Choroid plexus epithelial cell (primary cell): ENCODE results near the gene CUTA.

Experiments used
- DNase-seq: peaks from one replicate; pipeline ENCODE4 v3.0.0-alpha.2; 2010; ENCODE audit warnings: low read depth
- H3K4me3 ChIP-seq: 2 replicates; pipeline ENCODE4 v1.5.1; 2011; ENCODE audit warnings: low read depth, mild to moderate bottlenecking, control low read depth, low read length, moderate library complexity
- TF ChIP-seq, protein P1 (sequence below): conservative IDR thresholded peaks from 2 replicates; pipeline ENCODE4 v1.5.1; 2011; ENCODE audit warnings: low read depth, mild to moderate bottlenecking, control low read depth, inconsistent platforms, low read length, moderate library complexity

The CUTA gene

DNA sequence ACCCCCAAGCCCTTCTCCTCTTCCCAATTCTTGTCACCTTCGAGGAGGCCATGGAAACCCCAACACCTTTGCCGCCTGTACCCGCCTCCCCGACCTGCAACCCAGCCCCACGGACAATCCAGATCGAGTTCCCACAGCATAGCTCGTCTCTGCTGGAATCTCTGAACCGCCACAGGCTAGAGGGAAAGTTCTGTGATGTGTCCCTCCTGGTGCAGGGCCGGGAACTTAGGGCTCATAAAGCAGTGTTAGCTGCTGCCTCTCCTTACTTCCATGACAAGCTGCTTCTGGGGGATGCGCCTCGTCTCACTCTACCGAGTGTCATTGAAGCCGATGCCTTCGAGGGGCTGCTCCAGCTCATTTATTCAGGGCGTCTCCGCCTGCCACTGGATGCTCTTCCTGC is 37.1 kb upstream of the CUTA start:
- no peak for DNase-seq
- peak overlapping the region; percentile 93 for H3K4me3 ChIP-seq
- TF ChIP-seq, protein P1, sequence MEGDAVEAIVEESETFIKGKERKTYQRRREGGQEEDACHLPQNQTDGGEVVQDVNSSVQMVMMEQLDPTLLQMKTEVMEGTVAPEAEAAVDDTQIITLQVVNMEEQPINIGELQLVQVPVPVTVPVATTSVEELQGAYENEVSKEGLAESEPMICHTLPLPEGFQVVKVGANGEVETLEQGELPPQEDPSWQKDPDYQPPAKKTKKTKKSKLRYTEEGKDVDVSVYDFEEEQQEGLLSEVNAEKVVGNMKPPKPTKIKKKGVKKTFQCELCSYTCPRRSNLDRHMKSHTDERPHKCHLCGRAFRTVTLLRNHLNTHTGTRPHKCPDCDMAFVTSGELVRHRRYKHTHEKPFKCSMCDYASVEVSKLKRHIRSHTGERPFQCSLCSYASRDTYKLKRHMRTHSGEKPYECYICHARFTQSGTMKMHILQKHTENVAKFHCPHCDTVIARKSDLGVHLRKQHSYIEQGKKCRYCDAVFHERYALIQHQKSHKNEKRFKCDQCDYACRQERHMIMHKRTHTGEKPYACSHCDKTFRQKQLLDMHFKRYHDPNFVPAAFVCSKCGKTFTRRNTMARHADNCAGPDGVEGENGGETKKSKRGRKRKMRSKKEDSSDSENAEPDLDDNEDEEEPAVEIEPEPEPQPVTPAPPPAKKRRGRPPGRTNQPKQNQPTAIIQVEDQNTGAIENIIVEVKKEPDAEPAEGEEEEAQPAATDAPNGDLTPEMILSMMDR, result no peak

DNA sequence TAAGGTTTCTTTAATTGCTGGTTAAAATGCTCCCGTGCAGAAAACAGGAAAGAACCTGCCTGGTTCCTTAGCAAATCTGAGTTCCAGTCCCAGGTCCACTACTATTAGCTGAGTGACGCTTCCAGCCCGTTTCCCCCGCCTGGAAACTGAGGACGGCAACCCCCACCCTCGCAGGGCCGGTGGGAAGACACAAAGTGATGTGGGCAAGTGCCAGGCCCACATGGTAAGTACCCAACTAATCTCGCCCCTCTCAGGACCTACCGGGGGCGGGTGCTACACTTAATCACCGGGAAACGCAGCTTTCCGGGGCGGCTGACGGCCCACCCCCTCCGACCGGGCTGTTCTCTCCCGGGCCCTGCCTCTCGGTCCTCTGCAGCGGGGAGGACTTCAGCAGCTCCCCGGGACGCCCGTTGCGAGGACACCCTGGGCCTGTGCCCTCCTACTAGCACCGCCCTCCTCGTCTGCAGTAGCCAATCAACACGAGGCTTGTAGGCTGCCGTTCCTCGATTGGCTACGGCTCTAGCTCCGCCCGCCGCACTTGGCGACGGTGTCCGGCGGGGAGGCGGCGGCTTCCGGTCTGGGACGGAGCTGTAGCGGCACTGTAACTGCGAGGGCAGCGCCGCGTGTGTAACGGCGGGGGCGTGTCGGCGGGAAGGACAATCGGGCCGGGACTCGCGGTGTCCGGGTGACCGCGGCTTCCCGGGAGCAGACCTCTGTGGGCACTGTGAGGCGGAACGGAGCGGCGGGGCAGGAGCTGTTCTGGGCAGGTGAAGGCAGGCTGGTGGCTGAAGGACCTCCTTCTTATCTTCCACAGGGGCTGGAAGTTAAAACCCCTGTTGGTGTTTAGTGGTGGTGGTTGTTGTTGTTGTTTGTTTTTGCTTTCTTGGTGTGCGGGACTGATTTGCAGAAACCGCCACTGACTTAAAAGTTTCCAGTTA is 36.4 kb upstream of the CUTA start, which contains the start of gene ZBTB9:
Gene ZBTB9, plus strand, starts transcription at position 568 of the 938 bp plus-strand sequence. CDS start 525 bp downstream, outside the sequence.
- TF ChIP-seq, protein P1, result no peak
- peak; percentile 97 for DNase-seq
- H3K4me3 ChIP-seq, result peak within 1 kb of the TSS; percentile 93

DNA sequence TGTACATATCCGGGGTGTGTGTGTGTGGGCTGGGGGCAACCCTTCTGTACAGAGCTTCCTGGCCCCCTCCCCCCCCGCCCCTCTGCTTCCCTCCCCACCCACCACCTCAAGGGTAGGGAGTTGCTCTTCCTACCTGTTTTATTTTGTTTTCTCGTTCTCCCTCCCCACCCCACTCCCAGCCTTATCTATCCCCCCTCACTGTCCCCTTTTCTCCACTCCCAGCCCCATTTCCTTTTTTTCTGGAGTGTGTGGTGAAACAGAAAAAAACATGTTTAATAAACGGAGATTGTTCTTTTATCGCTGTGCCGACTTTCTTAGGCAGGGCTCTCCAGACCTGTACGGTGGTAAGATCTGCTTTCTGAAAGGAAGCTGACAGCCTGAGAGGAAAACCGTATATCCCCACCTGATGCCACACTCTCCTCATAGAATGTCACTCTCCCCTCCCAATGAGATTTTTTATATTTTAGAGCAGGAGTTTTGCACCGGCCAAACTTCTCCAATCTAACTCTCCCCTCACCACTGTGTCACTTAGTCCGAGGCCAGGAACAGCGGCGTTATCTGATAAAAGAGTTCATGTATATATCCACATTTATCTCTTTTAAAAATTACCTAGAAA is 35.6 kb upstream of the CUTA start:
- peak overlapping the region; percentile 93 for H3K4me3 ChIP-seq
- TF ChIP-seq, protein P1, result no peak
- DNase-seq, result peak; percentile 25

DNA sequence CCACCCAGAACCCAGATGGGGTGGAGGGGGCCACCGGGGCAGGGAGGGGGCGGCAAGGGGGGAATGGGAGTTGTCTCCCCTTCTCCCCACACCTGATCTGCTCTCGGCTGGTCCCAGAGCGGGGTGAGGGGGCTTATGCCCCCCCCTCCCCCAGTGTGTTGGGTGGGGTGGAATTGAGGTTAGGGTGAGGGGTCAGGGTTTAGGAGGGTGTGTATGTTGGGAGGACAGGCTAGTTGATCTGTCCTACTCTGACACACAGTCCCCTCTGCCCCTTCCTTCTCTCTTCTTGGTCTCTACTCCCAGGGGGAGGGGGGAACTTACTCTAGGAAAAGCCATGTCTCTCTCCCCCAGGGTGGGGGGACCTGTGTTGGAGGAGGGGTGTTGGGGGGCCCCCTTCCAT is 34.6 kb upstream of the CUTA start:
- no peak for DNase-seq
- no peak overlapping the region for H3K4me3 ChIP-seq
- TF ChIP-seq, protein P1, result no peak

DNA sequence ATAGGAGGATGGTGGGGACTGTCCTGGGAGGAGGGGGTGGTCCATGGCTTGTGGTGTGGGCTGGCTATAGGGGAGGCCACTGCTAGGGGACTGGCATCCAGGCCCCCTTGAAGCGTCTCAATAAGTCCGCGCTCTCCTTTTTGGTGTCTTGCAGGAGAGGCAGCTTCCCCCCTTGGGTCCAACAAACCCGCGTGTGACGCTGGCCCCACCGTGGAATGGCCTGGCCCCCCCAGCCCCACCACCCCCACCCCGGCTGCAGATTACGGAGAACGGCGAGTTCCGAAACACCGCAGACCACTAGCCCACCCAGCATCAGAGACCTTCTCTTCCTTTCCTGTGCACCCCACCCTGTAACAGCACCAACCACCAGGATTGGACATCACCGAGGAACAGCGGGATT is 33.7 kb upstream of the CUTA start:
- TF ChIP-seq, protein P1, result no peak
- no peak for DNase-seq
- H3K4me3 ChIP-seq, result no peak overlapping the region

DNA sequence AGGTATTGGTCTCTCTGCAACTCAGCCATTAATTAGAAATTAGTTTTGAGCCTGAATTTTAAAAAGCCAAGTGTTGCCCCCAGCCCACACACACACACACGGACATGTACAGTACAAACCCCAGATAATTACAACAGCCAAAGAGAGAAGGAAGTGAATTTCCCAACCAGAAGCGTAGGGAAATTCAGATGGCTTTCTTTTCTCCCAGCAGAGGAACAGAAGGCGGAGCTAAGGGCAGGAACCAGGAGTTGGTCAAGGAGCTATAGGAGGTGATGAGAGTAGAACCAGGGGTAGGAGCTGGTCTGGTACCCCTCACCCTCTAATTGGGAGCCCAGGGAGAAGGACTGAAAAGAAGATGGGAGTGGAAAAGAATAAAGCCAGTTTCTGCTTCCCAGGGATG is 32.5 kb upstream of the CUTA start:
- DNase-seq, result peak; percentile 15
- TF ChIP-seq, protein P1, result no peak
- H3K4me3 ChIP-seq, result no peak overlapping the region
